Stimulated activated CD4-positive, alpha-beta T cell treated with anti-CD3 and anti-CD28 coated beads, Interleukin-2, amount 100 ng/mL, for 4 hours (primary cell): Measurements from ENCODE around the gene KANK3.
"Not testable (repeated sequence)": the region's sequence is repeated elsewhere in the genome, so short reads cannot be mapped to it uniquely, and the experiment has no call there.

ENCODE experiments used
- DNase-seq: peaks from one replicate; pipeline ENCODE4 v3.0.0-alpha.2; 2020; ENCODE audit warnings: low read depth

KANK3 gene

DNA sequence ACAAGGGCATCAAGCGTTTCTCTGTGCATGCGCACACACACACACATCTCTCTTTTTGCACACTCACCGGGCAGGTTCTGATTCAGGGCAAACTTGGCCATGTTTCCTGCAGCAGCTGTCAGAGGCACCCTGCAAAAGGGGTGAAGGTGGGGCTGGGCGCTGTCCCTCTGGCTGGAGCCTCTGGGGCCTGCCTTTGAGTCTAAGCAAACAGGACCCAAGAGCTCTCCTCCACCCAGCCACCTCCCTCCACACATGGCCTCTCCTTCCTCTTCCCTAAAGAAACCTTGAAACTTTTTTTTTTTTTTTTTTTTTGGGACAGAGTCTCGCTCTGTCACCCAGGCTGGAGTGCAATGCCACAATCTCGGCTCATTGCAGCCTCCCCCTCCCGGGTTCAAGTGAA is 5.3 kb downstream of the KANK3 start:
- no peak for DNase-seq

DNA sequence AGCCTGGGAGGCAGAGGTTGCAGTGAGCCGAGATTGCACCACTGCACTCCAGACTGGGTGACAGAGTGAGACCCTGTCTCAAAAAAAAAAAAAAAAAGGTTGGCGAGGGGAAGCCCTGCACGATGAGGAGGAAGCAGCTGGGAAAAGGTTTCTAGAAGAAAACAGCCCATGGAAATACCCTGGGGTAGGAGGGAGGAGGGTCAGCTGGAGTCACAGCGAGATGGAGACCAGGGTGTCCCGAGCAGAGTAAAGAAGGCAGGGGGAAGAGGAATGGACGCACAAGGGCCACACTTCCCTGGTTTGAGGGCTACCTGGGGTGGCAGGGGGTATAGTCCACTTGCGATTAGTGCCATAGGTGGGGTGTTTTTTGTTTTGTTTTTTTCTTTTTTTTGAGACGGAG is 6.4 kb downstream of the KANK3 start:
- DNase-seq, result no peak

DNA sequence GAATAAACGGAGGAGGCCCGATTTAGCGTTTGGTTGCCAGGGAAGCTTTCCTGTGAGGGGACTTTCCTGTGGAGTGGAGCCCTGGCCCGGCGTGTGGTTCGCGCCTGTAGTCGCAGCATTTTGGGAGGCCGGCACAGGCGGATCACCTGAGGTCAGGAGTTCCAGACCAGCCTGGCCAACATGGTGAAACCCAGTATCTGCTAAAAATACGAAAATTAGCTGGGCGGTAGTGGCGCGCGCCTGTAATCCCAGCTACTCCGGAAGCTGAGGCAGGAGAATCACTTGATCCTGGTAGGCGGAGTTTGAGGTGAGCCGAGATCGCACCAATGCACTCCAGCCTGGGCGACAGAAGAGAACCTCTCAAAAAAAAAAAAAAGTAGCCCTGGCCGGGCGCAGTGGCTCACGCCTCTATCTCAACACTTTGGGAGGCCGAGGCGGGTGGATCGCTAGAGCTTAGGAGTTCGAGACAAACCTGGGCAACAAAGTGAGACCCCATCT is 6.9 kb downstream of the KANK3 start:
- no peak for DNase-seq

DNA sequence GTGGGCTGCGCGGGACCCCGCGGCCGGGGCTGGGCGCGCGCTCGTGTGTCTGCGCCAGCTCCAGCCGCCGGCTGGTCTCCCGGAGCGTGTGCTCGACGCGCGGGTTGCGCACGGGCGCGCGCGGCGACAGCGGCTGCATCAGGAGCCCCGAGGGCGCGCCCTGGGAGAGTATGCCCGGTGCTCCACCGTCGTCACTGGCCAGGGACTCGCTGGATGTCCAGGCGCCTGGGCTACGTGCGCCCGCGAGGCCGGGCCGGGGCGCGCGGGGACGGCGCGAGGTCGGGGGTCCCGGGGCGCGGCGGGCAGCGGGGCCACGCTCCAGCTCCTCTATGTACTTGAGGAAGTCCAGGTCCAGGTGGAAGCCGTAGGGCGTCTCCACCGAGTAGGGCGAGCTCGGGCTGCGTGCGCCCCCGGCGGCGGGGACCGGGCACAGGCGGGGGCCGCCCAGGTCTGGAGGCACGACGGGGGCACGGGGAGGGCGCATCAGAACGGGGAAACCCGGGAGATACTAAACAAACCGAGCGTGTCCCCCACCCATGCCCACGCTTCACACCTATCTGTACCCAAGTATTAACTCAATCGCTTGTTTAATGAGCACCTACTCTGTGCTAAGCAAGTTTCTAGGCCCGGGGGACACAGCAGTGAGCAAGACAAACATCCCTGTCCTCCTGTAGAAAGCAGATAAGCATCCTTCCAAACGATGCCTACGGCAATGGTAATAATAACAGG is 7.6 kb downstream of the KANK3 start:
- DNase-seq, result no peak

DNA sequence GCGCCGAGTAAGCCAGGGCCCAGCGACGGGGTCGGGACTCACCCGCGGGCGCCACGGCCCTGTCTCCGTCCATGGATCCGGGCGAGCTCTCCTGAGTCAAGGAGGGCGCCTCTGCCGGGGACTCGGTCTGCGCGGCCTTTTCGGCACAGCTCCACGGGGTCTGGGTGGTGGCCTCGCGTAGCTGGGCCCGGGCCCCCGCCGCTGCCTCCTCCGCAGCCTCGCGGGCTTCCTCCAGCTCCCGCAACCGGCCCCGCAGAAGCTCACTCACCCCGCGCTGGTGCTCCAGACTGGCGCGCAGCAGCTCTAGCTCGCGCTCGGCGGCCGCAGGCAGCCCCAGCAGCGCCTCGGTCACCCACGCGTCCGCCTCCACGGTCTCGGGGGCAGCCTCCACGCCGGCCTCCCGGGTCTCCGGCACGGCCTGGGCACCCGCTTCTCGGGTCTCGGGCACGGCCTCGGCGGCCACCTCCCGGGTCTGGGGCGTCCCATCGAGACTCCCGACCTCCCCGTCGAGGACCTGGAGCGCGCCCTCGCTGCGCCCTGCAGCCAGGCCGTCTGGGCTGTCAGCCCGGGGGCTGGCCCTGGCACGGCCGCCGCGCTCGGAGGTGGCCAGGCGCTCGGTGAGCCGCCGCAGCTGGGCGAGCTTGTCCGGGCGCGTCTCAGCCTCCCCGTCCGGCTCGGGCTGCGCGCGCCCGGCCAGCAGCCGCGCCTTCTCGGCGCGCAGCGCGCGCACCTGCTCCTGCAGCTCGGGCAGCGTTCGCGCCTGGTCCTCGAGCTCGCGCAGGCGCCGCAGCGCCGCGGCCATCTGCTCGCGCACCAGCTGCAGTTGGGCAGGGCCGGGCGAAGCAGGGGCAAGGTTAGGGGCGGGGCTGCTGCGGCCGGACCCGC is 8.4 kb downstream of the KANK3 start:
- DNase-seq, result no peak

DNA sequence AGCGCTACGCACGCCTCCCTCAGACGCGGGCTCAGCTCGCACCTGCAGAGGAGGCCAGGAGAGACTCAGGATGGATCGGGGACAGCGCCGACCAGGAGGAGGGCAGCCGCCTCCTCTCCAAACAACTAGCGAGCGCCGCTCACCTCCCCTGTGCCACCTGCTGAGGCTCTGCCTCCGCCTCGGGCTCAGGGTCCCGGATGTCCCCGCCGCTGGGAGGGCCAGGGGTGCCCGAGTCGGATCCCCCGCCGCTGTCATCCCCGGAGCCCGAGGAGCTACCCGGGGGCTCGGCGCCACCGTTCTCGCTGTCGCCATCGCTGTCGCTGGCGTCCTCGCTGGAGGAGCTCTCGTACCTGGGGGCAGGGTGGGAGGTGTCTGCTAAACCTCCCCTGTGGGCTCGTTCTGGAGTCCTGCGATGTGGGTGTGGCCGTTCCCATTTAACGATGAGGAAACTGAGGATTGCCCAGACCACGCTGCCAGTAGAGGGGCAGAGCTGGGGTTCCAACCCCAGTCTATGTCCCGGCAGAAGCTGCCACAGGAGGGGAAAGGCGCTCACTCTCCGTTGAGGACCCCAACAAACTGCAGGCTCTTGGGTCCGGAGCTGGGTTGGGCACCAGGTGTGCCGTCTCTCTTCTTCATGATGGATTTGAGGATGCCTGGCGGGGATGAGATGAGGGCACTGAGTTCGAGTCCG is 9.2 kb downstream of the KANK3 start:
- DNase-seq, result no peak

DNA sequence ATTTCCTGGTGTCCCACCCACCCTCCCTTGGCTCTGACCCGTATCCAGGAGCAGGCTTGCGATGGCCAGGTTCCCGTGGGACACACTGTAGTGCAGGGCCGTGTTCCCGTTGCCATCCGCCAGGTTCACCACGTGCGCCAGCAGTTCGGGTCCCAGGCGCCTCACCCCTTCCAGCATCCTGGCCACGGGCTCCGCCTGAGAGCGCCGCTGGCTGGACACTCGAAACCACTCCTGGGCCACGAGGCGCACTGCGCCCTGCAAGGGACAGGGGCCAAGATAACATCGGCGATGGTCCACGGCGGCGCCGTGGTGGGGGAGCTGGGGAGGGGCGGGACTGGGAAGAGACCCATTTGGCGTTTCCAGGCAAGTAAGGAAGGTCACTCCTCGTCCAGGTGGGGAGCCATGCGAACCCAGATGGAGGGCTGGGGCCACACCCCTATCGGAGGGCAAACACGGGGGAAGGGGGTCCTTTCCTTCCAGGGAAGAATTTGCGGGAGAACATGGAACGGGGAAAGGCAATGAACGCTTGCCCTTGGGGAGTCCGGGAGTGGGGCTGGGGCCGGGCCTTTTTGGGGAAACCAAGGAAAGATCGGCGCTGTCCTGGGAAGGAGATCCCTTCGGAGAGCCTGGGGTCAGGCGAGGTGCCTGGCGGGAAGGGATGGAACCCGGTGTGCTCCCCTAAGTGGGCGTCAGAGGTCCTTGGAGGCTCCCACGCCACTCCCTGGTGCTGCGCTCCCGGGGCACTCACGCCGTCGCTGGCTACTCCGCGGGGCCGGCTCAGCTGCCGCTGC is 9.9 kb downstream of the KANK3 start:
- DNase-seq, result no peak

DNA sequence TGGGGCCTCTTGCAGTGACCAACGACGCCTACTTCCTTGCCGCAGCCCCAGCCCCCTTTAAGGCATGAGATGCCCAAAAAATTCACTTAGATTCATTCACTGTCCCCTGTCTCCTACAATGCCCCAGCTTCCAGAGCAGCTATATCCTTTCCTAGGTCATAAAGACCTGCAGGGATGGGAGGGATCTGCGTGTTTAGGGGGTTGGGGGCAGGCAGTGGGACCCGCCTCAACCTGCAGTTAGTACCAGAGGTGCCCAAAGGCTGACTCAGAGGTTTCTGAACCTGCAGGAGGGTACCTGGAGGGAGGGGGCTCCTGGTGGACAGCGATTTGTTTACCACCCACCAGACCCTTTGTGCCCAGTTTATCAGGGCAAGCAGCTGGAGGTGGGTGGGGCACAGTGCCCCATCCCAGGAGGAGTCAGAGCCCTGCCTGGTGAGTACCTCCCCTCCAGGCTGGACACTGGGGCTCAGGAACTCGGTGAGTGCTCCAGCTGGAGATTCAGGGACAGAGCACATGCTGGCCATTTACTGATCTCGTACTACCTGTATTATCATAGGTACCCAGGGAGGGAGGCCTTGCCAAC is 11.7 kb downstream of the KANK3 start:
- no peak for DNase-seq

DNA sequence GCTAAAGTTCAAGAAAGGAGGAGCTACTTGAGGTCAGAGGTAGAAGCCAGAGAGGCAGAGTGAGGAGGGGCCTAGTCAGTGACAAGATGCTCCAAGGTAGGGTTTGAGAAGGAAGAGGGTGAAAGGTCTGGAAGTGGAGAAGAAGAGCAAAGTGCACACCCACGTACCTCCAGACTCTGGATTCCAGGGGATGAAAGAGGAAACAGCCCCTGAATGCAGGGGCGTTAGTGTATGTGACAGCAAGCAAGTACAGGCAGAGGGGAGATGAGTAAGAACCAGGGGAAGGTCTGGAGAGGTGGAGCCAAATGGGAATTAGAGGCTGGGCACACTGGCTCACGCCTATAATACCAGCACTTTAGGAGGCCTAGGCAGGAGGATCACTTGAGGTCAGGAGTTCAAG is 13.1 kb downstream of the KANK3 start:
- no peak for DNase-seq

DNA sequence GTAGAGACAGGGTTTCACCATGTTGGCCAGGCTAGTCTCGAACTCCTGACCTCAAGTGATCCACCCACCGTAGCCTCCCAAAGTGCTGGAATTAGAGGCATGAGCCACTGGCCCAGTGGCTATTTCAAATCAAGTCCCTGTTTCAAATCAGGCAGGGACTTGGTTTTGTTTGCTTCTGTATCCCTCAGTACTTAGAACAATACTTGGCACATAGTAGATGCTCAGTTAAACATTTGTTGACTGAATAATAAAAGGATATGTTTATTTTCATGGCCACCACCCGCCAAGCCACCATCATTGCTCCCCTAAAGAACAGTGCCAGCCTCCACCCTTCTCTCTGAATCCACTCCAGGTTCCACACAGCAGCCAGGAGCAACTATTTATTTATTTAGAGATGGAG is 17.6 kb downstream of the KANK3 start:
- DNase-seq, result no peak

DNA sequence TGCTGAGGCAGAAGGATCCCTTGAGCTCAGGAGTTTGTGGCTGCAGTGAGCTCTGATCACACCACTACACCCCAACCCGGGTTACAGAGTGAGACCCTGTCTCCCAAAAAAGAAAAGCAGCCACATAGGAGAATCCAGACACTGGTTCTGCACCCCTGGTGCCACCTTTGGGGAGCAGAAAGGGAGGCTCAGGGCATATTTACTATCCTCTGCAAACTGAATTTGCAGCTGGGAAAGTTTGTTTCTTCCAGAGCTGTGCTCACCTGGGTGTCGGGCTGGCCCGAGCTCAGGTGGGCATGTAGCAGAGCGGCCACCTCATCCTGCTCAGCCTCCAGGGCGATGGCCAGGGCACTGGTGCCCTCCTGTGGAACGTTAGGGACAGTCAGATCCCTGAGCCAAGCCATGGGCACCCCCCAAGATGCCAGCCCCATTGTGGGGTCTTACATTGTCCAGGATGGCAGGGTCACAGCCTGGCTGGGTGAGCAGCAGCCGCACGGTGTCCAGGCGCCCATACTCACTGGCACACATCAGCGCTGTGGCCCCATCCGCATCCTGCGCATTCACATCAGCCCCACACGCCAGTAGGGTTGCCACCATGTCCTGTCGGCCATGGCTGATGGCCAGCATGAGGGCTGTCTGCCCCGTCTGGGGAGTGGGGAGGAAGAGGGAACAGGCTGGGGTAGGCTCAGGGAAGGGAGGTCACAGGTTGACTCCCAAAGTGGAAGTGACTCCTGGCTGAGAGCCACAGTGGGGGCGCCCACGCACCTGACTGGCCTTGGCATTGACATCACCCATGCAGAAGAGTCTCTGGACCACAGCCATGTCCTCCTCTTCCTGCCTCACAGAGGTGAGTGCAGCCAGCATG is 18.6 kb downstream of the KANK3 start:
- DNase-seq, result no peak

DNA sequence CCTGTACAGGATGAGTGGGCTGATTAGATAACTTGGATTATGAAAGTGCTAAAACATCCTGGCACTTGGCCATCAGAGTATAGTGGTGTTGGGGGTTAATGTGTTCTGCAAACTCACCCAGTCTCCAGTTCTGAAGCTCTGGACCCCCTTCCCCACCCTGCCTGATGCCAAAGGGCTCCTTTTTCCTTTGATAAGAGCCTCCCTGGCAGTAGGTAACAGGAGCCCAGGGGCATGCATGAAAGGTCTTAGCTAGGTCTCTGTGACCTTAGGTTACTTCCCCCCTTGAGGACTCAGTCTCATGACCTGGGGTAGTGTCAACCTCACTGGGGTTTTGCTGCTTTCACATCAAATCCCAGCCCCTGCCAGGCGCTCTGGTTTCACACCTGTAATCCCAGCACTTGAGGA is 19.3 kb downstream of the KANK3 start:
- no peak for DNase-seq

DNA sequence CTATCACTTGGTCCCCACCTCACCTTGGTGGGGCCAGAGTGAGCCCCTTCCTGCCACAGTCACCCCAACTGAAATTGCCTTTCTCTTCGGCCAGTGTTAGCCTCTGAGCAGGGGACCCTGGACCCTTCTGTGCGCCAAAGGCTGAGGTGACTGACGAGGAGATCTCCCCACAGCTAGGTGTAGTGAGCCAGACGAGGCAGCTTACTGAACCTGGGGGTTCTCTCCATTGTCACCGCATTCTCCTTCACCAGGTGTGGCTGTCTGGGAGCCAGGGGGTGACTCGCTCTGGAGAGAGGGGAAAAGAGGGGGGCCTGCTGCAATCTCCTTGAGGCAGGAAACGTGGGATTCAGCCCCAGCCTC is 20.4 kb downstream of the KANK3 start:
- DNase-seq, result no peak

DNA sequence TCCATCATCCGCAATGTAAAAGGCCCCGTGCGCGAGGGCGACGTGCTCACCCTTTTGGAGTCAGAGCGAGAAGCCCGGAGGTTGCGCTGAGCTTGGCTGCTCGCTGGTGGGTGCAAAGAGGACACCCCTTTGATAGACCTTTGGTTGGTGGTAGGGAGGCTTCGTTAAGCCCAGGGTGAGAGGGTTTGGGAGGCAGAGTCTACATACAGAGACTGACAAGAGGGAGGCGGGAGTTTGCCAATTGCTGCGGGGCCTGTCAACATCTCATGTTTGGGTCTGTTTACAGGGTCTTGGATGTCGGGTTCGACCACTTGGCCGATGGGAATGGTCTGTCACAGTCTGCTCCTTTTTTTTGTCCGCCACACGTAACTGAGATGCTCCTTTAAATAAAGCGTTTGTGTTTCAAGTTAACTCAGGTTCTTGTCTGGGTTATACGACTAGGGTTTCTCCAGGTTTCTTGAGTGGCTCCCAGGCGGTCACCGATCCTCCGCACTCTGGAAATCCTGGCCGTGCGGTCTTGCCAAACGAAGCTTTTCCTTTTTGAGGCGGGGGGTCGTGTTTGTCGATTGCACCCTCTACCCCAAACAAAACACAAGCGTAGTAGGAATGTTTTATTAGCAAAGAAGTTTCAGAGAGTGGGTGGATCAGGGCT is 20.9 kb downstream of the KANK3 start:
- DNase-seq, result no peak

DNA sequence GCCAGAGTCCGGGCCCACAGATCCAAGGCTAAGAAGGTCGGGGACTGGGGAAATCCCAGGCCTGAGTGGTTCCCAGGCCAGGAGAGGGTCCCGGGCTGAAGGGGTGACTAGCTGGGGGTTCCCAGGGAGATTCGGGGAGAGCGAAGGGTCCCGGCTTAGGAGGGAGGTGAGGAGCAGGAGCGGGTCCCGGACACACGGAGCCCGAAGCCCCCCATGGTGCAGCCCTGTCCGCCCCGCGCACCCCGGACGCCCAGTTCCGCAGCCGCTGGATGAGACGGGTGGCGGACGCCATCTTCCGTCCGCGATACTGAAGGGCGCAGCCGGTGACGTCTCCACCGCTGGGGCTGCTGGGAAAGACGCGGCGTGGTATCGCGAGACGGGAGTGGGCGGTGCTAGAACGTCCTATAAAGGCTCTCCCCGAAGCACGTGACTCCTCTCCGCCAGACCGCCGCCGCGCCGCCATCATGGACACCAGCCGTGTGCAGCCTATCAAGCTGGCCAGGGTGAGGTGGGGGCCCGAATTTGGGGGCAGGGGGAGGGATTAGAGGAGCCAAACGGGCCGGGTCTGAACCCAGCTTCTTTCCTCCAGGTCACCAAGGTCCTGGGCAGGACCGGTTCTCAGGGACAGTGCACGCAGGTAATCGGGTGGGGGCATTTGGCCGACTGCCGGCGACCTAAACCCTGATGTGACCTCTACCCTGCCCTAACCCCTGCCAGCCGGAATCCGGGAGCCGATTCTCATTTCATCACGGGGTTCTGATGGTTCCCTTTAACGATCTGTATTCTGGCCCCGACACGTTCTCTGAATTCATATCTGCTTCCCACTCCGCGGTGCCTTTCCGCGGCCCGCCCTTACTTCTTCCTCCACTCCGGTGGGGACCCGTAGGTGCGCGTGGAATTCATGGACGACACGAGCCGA is 21.7 kb downstream of the KANK3 start, which contains the start of the genes NDUFA7 and RPS28:
Gene NDUFA7, minus strand, starts transcription at position 309 of the 919 bp plus-strand sequence. Its CDS starts 17 bp downstream, at position 292.
Gene RPS28, plus strand, starts transcription at position 430 of the 919 bp plus-strand sequence. Its CDS starts 35 bp downstream, at position 465.
- peak; percentile 96 for DNase-seq

DNA sequence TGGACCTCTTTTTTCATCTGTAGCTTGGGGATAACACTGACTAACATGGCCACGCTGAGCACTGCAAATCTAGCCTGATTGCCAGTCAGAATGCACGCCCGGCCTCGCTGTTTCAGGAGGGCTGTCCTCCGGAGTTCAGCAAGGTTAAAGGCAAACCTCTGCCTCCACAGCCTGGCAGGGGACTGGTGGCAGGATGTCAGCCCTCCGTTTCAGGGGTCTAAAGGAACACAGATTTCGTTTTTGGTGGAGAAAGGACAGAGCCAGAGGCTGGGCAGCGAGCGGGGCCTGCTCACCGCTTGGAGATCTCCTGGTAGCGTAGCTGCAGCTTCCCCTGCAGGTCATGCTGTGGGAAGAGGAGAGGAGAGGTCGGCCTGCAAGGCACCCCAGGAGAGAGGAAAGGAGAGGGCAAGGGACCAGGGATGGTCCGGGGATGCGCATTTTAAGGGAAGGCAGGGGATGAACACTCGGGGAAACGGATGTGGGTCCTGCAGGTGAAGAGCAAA is 22.4 kb downstream of the KANK3 start:
- no peak for DNase-seq

DNA sequence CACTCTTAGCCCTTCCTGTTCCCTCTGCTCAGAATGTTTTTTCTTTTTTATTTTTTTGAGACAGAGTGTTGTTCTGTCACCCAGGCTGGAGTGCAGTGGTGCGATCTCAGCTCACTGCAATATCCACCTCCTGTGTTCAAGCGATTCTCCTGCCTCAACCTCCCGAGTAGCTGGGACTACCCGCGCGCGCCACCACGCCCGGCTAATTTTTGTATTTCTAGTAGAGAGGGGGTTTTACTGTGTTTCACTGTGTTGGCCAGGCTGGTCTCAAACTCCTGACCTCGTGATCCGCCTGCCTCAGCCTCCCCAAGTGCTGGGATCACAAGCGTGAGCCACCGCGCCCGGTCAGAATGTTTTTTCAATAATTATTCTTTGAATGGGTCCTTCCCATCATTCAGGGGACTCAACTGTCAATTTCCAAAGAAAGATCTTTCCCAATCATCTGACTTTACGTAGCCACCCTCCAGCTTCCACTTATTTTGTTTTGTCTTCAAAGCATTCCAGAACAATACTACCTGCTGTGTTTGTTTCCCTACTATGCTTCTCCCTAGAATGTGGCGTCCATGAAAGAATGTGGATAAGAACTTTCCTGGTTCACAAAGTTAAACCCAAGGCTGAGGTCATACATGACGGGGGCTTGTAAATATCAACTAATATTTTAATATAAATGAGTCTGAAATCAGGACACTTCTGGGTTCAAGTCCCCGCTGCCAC is 23.1 kb downstream of the KANK3 start:
- DNase-seq, result no peak

DNA sequence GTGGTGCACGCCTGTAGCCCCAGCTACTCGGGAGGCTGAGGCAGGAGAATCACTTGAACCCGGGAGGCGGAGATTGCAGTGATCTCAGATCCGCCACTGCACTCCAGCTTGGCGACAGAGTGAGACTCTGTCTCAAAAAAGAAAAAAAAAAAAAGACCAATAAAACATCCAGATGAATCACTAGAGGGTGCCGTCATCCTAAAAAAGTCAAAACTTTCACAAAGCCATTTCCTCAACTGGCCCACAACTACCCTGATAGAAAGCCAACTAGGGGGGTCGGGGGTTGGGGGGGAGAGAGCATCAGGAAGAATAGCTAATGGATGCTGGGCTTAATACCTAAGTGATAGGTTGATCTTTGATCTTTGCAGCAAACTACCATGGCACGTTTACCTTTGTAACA is 24.2 kb downstream of the KANK3 start:
- not testable (repeated sequence) for DNase-seq
